Measurements from ENCODE around the gene PCSK5.

DNA sequence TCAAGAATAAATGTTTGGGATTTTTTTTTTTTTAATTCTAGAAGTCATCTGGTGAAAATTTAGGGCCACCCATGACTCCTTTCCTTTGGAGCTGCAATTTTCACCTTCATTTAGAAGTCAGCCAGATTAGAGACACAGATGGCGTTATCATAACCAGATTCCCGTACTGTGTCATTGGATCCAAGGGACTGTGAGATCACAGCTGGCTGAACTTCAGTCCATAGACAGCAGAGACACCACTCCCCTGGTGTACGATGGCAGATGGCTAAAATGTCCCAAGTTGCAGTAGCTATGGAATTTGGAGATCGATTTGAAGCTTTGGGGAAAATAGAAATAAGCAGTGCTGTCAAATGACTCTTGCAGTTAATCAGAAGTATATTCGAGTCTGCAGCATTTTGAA is 287.5 kb downstream of the PCSK5 start:
- TF ChIP-seq CTCF (IDR thresholded peaks at IDR 0.05 in 2 of 3, conservative IDR thresholded peaks at IDR 0.05 in 1 of 3; ENCODE audit: borderline replicate concordance in 1 of 3, insufficient read depth in 1 of 3, low read depth in 2 of 3, low read length in 2 of 3) (no peak), SRF (IDR thresholded peaks at IDR 0.05; ENCODE audit: low read depth) (no peak), YY1 (IDR thresholded peaks at IDR 0.05; ENCODE audit: extremely low read depth, insufficient replicate concordance, low read depth, low read length) (no peak), EGR1 (IDR thresholded peaks at IDR 0.05; ENCODE audit: low read depth) (no peak), EZH2 (IDR thresholded peaks at IDR 0.05) (no peak), ATF3 (IDR thresholded peaks at IDR 0.05) (no peak), POLR2AphosphoS5 (IDR thresholded peaks at IDR 0.05; ENCODE audit: low read depth, low read length) (no peak), ZFX (IDR thresholded peaks at IDR 0.05) (no peak), POLR2A (IDR thresholded peaks at IDR 0.05; ENCODE audit: borderline replicate concordance, extremely low read depth, insufficient read depth, insufficient read length) (no peak), RAD21 (IDR thresholded peaks at IDR 0.05; ENCODE audit: low read depth) (no peak), SIN3A (IDR thresholded peaks at IDR 0.05; ENCODE audit: low read depth) (no peak), EZH2phosphoT487 (IDR thresholded peaks at IDR 0.05; ENCODE audit: borderline replicate concordance) (no peak)
- TF ChIP-seq, protein P1, sequence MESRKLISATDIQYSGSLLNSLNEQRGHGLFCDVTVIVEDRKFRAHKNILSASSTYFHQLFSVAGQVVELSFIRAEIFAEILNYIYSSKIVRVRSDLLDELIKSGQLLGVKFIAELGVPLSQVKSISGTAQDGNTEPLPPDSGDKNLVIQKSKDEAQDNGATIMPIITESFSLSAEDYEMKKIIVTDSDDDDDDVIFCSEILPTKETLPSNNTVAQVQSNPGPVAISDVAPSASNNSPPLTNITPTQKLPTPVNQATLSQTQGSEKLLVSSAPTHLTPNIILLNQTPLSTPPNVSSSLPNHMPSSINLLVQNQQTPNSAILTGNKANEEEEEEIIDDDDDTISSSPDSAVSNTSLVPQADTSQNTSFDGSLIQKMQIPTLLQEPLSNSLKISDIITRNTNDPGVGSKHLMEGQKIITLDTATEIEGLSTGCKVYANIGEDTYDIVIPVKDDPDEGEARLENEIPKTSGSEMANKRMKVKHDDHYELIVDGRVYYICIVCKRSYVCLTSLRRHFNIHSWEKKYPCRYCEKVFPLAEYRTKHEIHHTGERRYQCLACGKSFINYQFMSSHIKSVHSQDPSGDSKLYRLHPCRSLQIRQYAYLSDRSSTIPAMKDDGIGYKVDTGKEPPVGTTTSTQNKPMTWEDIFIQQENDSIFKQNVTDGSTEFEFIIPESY (IDR thresholded peaks at IDR 0.05; ENCODE audit: extremely low read depth, insufficient replicate concordance, low read length), result no peak
